ENCODE results near the gene NPDC1. TPM values are rescaled to one million over a fixed set of nuclear protein-coding genes. Genes with fewer than 3 reads are reported as not detected.

The NPDC1 gene
- polyA plus RNA-seq, 3 donors from 2014 or later = 0.36 to 1.4 (median 1.1) TPM

DNA sequence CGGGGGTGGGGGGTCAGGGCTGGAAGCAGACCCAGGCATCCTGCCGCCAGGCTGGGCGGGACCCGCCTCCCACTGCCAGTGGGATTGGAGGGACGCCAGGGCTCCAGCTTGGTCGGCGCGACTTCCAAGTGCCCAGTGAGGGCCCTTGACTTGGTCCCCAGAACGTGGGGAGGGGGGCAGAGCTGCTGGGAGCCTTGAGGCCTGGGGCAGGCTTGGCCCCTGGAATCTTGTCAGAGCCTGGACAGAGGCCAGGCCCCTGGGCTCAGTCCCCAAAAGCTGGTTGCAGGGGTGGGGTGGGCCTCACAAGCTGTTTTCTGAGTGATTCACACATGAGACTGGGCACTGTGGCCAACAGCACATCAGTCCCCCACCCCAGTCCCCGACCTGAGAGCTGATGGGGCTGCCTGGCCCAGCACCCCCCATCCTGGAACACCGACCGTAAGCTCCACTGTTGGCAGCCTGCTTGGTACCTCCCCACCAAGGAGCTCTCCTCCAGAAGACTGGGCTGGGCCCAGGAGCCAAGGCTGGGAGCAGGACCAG lies 50.1 kb downstream of the NPDC1 start:
- Mint-ChIP-seq H3K9me3 (no peaks in the 10 kb centered on the region), H3K36me3 (no peaks in the 10 kb centered on the region), H3K4me1 (peaks cover 60 to 66% of the 10 kb centered on the region in 2 donors), H3K27ac (peak overlapping the region; percentile 97 to 99 (median 99)), H3K27me3 (ENCODE audit: low read depth in 3 of 3) (peaks cover 20 to 47% (median 30%) of the 10 kb centered on the region in 3 donors), H3K4me3 (peak overlapping the region; percentile 85 to 94 (median 89))
- DNase-seq = no peak

DNA sequence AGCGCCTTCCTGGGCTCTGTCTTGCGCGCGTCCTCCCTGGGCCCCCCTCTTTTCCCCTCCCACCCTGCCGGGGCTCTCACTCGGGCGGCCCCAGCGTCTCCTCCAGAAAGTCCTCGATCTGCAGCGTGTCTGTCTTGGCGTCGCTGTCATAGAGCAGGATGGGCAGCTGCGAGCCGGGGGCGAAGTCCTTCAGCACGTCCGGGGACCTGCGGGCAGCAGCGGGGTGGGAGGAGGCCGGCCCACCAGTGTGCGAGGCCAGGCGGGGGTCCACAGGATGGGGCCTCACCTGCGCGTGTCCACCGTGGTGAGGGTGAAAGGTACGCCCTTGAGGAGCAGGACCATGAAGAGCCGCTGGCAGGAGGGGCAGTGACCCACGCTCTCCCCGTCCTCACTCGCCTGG lies 50.6 kb downstream of the NPDC1 start:
- Mint-ChIP-seq H3K4me1 (peaks cover 58 to 64% of the 10 kb centered on the region in 2 donors), H3K27ac (peak overlapping the region in 5 of 6 donors; percentile 35 to 99 (median 86)), H3K4me3 (peak overlapping the region; percentile 53 to 91 (median 85)), H3K36me3 (no peaks in the 10 kb centered on the region), H3K27me3 (ENCODE audit: low read depth in 3 of 3) (peaks cover 18 to 47% (median 30%) of the 10 kb centered on the region in 3 donors), H3K9me3 (no peaks in the 10 kb centered on the region)
- no peak for DNase-seq

- DNase-seq = peak in 2 of 3 donors; percentile 19 to 50
- peak overlapping the region; percentile 53 to 91 (median 85) for H3K4me3 Mint-ChIP-seq
- H3K27ac Mint-ChIP-seq = peak overlapping the region in 3 of 6 donors; percentile 86 to 99 (median 99)
- H3K36me3 Mint-ChIP-seq = no peaks in the 10 kb centered on the region
- no peaks in the 10 kb centered on the region for H3K9me3 Mint-ChIP-seq
- H3K4me1 Mint-ChIP-seq = peaks cover 53 to 59% of the 10 kb centered on the region in 2 donors
- peaks cover 13 to 41% (median 26%) of the 10 kb centered on the region in 3 donors for H3K27me3 Mint-ChIP-seq (ENCODE audit: low read depth in 3 of 3)
These were observed 51.1 kb downstream of the NPDC1 start for GRCh38 chr9:136994888-136995230.

GRCh38 chr9:136994180-136994887 lies 51.6 kb downstream of the NPDC1 start:
- Mint-ChIP-seq H3K4me3 (peak overlapping the region; percentile 87 to 89 (median 88)), H3K4me1 (peaks cover 50 to 53% of the 10 kb centered on the region in 2 donors), H3K9me3 (no peaks in the 10 kb centered on the region), H3K27ac (peak overlapping the region in 5 of 6 donors; percentile 89 to 98 (median 97)), H3K36me3 (no peaks in the 10 kb centered on the region), H3K27me3 (ENCODE audit: low read depth in 3 of 3) (peaks cover 12 to 39% (median 26%) of the 10 kb centered on the region in 3 donors)
- DNase-seq = peak in 1 of 3 donors; percentile 14

- Mint-ChIP-seq H3K27ac (peak overlapping the region; percentile 89 to 98 (median 96)), H3K4me3 (peak overlapping the region; percentile 87 to 89 (median 88)), H3K36me3 (peaks cover 0 to under 1% (median 0%) of the 10 kb centered on the region in 3 donors), H3K27me3 (ENCODE audit: low read depth in 3 of 3) (peaks cover 5 to 37% (median 21%) of the 10 kb centered on the region in 3 donors), H3K9me3 (no peaks in the 10 kb centered on the region), H3K4me1 (peaks cover 38 to 40% of the 10 kb centered on the region in 2 donors)
- DNase-seq = no peak
These were observed 53.1 kb downstream of the NPDC1 start for GRCh38 chr9:136992819-136993369.

GRCh38 chr9:136991993-136992818 lies 53.8 kb downstream of the NPDC1 start, which contains the start of gene PAXX:
Gene PAXX (plus strand): TSS chr9:136992422. CDS start chr9:136992444, 22 bp downstream.
- no peaks in the 10 kb centered on the region for H3K9me3 Mint-ChIP-seq
- peaks cover 31 to 33% of the 10 kb centered on the region in 2 donors for H3K4me1 Mint-ChIP-seq
- peak within 1 kb of the TSS; percentile 87 to 89 (median 88) for H3K4me3 Mint-ChIP-seq
- H3K27me3 Mint-ChIP-seq (ENCODE audit: low read depth in 3 of 3) = peaks cover 0 to 31% (median 17%) of the 10 kb centered on the region in 3 donors
- H3K36me3 Mint-ChIP-seq = peaks cover 0 to 4% (median 0%) of the 10 kb centered on the region in 3 donors
- H3K27ac Mint-ChIP-seq = peak within 1 kb of the TSS; percentile 89 to 98 (median 96)
- DNase-seq = peak; percentile 92 to 94 (median 94)

- Mint-ChIP-seq H3K27ac (peak overlapping the region; percentile 63 to 95 (median 85)), H3K27me3 (ENCODE audit: low read depth in 3 of 3) (peaks cover 2 to 20% (median 12%) of the 10 kb centered on the region in 3 donors), H3K9me3 (no peaks in the 10 kb centered on the region), H3K36me3 (peaks cover 0 to 4% (median 0%) of the 10 kb centered on the region in 3 donors), H3K4me1 (peaks cover 22 to 24% of the 10 kb centered on the region in 2 donors), H3K4me3 (peak overlapping the region; percentile 73 to 82 (median 81))
- no peak for DNase-seq
These were observed 55.6 kb downstream of the NPDC1 start for GRCh38 chr9:136990242-136990911.

Other genes starting within 250 kb of the NPDC1 start
- under 1 TPM; 0.37 to 0.46 (median 0.40) TPM for gene CCDC183, start 249.8 kb downstream of the NPDC1 start, polyA plus RNA-seq
- gene RABL6, start 238.2 kb downstream of the NPDC1 start, polyA plus RNA-seq = 10 to 100 TPM in 2 of 3 donors, 1 to 10 TPM in 1; 5.4 to 24.6 (median 11.0) TPM
- gene AJM1, start 203.7 kb downstream of the NPDC1 start, polyA plus RNA-seq = under 1 TPM; 0.09 to 1.00 (median 0.82) TPM
- 100 to 1,000 TPM; 127 to 212 (median 166) TPM for gene PHPT1, start 196.8 kb downstream of the NPDC1 start, polyA plus RNA-seq
- under 1 TPM in 1 of 3 donors, not detected in 2; 0.19 TPM for gene MAMDC4, start 193.8 kb downstream of the NPDC1 start, polyA plus RNA-seq
- 100 to 1,000 TPM; 309 to 463 (median 411) TPM for gene EDF1, start 179.9 kb downstream of the NPDC1 start, polyA plus RNA-seq
- 10 to 100 TPM in 2 of 3 donors, 1 to 10 TPM in 1; 7.6 to 32.7 (median 11.0) TPM for gene TRAF2, start 159.7 kb downstream of the NPDC1 start, polyA plus RNA-seq
- gene FBXW5, start 101.4 kb downstream of the NPDC1 start, polyA plus RNA-seq = 100 to 1,000 TPM; 120 to 211 (median 120) TPM
- gene C8G, start 100.9 kb downstream of the NPDC1 start, polyA plus RNA-seq = 1 to 10 TPM; 1.7 to 5.1 (median 2.1) TPM
- not detected for gene LCN12, start 93.9 kb downstream of the NPDC1 start, polyA plus RNA-seq
- 100 to 1,000 TPM in 2 of 3 donors, 10 to 100 TPM in 1; 93.2 to 201 (median 164) TPM for gene PTGDS, start 68.7 kb downstream of the NPDC1 start, polyA plus RNA-seq
- not detected for gene LCNL1, start 63.2 kb downstream of the NPDC1 start, polyA plus RNA-seq
- gene PAXX, start 53.8 kb downstream of the NPDC1 start, polyA plus RNA-seq = 100 to 1,000 TPM; 135 to 207 (median 182) TPM
- gene CLIC3, start 49.6 kb downstream of the NPDC1 start, polyA plus RNA-seq = 100 to 1,000 TPM; 673 to 911 (median 762) TPM
- 10 to 100 TPM in 1 of 3 donors, 1 to 10 TPM in 2; 2.2 to 34.5 (median 6.3) TPM for gene ABCA2, start 17.9 kb downstream of the NPDC1 start, polyA plus RNA-seq
- gene FUT7, start 14.1 kb downstream of the NPDC1 start, polyA plus RNA-seq = 10 to 100 TPM; 20.6 to 33.0 (median 25.6) TPM
- gene ENTPD2, start 7.9 kb upstream of the NPDC1 start, polyA plus RNA-seq = not detected
- under 1 TPM; 0.06 to 0.95 (median 0.39) TPM for gene SAPCD2, start 24.4 kb upstream of the NPDC1 start, polyA plus RNA-seq
- 1 to 10 TPM; 1.3 to 1.4 (median 1.4) TPM for gene UAP1L1, start 31.3 kb upstream of the NPDC1 start, polyA plus RNA-seq
- 10 to 100 TPM; 59.7 to 71.8 (median 66.1) TPM for gene MAN1B1, start 40.8 kb upstream of the NPDC1 start, polyA plus RNA-seq
- 100 to 1,000 TPM; 136 to 176 (median 168) TPM for gene DPP7, start 68.6 kb upstream of the NPDC1 start, polyA plus RNA-seq
- not detected for gene GRIN1, start 93.0 kb upstream of the NPDC1 start, polyA plus RNA-seq
- 1 to 10 TPM in 1 of 3 donors, under 1 TPM in 1, not detected in 1; 0.22 to 2.1 TPM for gene LRRC26, start 123.9 kb upstream of the NPDC1 start, polyA plus RNA-seq
- gene TMEM210, start 125.9 kb upstream of the NPDC1 start, polyA plus RNA-seq = not detected
- gene ANAPC2, start 142.4 kb upstream of the NPDC1 start, polyA plus RNA-seq = 1 to 10 TPM; 4.2 to 7.0 (median 5.3) TPM
- gene SSNA1, start 142.5 kb upstream of the NPDC1 start, polyA plus RNA-seq = 100 to 1,000 TPM; 164 to 191 (median 181) TPM
- 1 to 10 TPM in 1 of 3 donors, under 1 TPM in 2; 0.11 to 1.1 (median 0.60) TPM for gene TPRN, start 154.6 kb upstream of the NPDC1 start, polyA plus RNA-seq
- 100 to 1,000 TPM; 131 to 169 (median 142) TPM for gene TMEM203, start 159.5 kb upstream of the NPDC1 start, polyA plus RNA-seq
- gene NDOR1, start 159.5 kb upstream of the NPDC1 start, polyA plus RNA-seq = 10 to 100 TPM in 1 of 3 donors, 1 to 10 TPM in 2; 1.7 to 10.3 (median 4.2) TPM
- not detected for gene RNF208, start 176.1 kb upstream of the NPDC1 start, polyA plus RNA-seq
- under 1 TPM in 1 of 3 donors, not detected in 2; 0.19 TPM for gene CYSRT1, start 179.0 kb upstream of the NPDC1 start, polyA plus RNA-seq
- gene RNF224, start 181.3 kb upstream of the NPDC1 start, polyA plus RNA-seq = not detected
- not detected for gene SLC34A3, start 184.7 kb upstream of the NPDC1 start, polyA plus RNA-seq
- 10 to 100 TPM; 60.8 to 98.2 (median 71.9) TPM for gene TUBB4B, start 195.1 kb upstream of the NPDC1 start, polyA plus RNA-seq
- not detected for gene STPG3, start 205.1 kb upstream of the NPDC1 start, polyA plus RNA-seq
- gene NELFB, start 209.2 kb upstream of the NPDC1 start, polyA plus RNA-seq = 10 to 100 TPM; 25.0 to 36.8 (median 34.6) TPM
- gene TOR4A, start 231.5 kb upstream of the NPDC1 start, polyA plus RNA-seq = 10 to 100 TPM in 1 of 3 donors, 1 to 10 TPM in 2; 4.9 to 13.9 (median 7.2) TPM

Data from immature natural killer cell (primary cell).